K562 (cell line): ENCODE results near the gene ADAMTS2.

Experiments used
- CHCHD3 ChIP-seq: fragments of 250-450 bp; sonication (Bioruptor Pico); IDR thresholded peaks from 2 replicates; pipeline ENCODE4 v2.1.2; 2022; ENCODE audit warnings: mild to moderate bottlenecking
- DLX4 ChIP-seq: fragments of 250-450 bp; sonication (Bioruptor Pico); IDR thresholded peaks from 2 replicates; pipeline ENCODE4 v1.6.1; 2021; ENCODE audit warnings: mild to moderate bottlenecking
- ZBED1 ChIP-seq: IDR thresholded peaks from 2 replicates; pipeline ENCODE4 v1.6.1; 2014
- ZFP36 ChIP-seq: fragments of 150-350 bp; IDR thresholded peaks from 2 replicates; pipeline ENCODE4 v1.6.1; 2018; ENCODE audit warnings: low read length, low read depth; ENCODE audit not compliant: partially characterized antibody

GRCh38 chr5:179205277-179205676 is 140.0 kb downstream of the ADAMTS2 start:
- TF ChIP-seq ZFP36 (no peak), DLX4 (CRISPR knock-in tag) (no peak), ZBED1 (no peak), CHCHD3 (CRISPR knock-in tag) (no peak)
